HG03354 (cell line): Measurements from ENCODE around the gene SORL1-AS1.

Experiments
- ATAC-seq: cut with Tn5 transposase; IDR thresholded peaks from one replicate; pipeline ENCODE4 v1.9.1; 2021; ENCODE audit warnings: mild to moderate bottlenecking; ENCODE audit not compliant: unreplicated experiment, poor library complexity, severe bottlenecking

Gene SORL1-AS1

DNA sequence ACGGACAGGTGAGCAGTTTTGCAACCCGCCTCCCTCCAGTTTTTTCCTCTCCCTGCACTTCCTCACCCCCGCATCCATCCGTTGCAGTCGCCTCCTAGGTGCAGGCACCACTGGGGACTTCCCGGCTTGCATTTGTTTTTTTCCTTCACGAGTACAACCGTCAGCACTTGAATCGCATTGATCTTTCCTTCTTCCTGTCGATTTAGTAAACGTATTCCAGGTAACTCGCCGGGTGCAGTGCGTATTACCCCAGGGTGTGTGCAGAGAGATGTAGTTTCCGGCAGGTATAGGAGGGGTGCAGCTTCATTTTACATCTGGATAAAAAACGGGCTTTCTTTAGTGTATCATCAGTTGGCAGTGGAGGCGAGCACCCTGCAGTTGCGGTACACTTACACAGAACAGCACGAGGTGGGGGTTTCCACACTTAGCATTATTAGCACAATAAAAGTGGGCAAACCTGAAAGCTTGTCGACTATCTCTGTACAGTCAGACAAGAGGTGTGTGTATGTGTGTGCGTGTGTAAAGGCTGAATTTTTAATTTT is at the start of gene SORL1-AS1:
SORL1-AS1 (minus strand) TSS at position 359 of the 542 bp plus-strand sequence.
- peak; percentile 24 for ATAC-seq

DNA sequence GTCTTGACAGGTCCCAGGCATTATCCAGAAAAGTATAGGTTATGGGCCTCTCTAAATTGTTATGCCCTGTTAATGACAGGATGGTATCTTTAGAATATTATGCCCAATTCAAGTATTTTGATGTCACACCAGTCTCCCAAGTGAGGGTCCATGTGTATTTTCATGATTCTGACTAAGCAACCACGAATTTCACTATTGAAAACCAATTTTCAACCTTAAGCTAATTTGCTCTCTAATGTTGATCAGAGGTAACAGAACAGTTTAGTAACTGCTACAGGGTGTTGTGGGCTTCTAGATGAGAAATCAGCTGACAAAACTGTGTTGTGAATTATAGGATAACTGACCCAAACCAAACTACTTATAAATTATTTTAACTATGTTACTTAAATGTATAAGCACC is 48.0 kb upstream of the SORL1-AS1 start:
- no peak for ATAC-seq

DNA sequence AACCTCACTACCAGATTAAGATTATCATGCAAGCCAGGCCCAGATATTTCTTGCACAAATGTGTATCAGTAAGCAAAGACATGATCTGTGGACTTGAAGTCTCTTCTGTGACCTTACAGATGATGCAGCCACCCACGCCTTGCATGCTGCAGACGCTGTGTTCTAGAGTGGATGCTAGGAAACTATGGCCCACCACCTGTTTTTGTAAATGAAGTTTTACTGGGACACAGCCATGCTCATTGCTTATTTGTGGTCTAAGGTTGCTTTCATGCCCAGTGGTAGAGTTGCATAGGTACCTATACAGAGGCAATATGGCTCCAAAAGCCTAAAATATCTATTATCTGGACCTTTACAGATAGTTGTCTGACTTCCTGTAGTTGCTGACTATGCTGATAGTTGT is 47.5 kb upstream of the SORL1-AS1 start:
- ATAC-seq = no peak

DNA sequence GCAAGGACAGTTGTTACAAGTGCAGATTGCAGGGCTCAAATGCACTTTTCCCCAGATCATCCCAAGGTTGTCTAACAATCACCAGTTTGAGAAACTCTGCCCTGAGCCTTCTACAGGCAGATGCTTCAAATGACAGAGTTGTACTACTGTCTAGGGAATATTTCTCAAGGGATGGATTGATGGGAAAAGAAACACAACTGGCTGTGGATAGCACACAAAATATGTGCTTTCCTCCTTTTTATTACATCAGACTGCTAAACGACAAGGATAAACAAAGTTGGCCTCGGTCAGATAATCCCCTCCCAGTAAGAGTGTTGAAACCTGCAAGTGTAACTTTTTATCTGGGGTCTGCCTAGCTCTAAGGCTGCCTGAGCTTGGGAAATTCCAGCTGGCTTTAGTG is 46.6 kb upstream of the SORL1-AS1 start:
- ATAC-seq = no peak

DNA sequence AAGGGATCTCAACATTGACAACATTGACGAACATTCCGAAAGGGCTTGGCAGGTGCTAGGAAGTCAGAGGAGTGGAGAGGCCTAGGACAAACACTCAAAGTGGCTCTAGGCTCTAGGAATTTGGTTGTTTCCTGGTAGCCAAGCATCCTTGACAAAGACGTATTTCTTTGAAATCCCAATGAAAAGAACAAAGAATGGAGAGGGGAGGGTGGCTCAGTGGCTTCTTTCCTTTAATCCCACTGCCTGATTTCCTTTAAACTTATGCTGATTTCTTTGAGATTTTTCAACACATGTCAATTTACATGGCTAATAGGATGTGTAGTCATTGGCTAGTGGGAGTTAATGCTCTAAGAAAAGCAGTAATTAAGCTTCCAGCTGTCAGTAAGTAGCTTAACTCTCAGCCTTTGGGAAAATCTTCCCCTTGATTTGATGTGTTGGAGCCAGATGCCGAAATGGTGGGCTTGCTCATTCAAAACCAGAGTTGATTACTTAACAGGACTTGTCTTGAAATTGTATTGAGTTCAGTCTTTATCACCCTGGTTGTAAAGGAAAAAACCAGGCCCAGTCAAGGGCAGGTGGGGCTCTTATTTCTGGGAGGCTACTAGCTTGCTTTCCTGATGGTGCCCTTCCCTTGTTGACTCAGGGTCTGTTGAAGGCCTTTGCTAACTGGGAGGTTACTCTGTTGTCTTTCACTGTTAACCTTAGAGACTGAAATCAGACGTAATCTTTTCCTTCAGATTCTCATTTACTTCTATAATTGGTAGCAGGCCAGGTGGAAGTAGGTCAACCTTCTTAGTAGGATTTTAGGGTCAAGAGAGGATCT is 44.6 kb upstream of the SORL1-AS1 start:
- ATAC-seq = no peak

DNA sequence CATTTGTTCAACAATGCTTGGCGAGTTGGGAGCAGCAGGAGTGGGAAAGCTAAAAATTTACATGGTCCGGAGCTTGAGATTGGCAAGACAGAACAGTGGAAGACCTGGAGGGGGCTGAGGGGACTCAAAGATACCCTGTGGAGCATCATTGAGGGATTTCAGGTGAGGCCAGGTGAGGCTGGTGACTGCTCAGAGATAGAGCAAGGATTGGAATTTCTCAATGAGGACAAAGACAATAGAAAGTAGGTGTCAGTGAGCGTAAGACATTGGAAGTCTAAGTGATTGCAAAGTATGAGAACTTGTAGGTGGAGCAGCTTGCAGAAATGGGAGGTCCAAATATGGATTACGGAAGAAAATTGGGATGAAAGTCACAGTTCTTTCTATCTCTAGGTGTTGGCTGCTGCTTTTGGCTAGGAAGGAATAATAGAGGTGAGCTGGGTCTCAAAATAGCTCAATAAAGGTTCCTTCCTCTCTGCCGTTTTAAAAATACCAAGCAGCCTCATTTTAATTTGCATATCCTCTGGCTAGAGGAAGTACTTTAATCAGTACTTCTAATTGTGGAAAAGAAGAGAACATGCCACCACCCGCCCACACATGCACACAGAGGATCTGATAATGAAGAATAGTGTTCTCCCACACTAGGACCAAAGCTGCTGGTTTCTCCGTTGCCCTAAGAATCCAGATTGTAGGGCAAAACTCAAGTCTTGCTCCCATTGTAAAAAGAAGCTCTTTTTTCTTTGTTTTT is 41.8 kb upstream of the SORL1-AS1 start:
- peak; percentile 67 for ATAC-seq

DNA sequence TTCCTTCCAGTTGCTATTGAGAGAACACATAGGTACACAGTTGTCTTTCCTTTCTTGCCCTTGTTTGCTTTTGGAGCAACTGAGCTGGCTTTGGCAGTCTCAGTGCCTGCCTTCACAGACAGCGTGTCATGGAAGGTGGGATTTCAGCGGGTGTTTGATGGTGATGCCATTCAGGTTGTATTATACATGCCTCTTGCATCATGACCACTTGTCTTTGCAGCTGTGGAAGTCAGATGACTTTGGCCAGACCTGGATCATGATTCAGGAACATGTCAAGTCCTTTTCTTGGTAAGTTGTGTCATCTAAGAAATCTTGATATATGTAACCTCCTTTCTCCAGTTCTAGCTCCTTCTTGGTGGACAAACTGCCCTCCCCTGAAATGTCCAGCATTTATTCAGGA is 37.1 kb upstream of the SORL1-AS1 start:
- no peak for ATAC-seq

DNA sequence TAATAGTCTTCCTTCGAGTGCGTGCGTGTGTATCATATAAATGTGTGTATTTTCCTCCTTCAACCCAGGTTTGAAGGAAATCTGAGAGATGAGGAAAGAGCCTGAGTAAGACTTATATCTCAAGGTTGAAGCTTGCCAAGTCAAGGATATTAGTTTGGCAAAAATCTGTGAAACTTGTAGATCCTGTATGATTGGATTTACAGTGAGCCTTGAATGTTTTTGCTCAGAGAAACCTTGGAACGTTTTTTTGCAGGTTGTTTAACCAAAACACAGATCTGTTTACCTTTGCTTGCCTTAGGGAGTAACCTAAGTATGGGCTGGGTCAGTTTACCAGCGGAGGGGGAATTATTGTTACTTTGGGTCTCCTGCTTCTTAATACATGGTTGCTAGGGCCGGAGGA is 35.9 kb upstream of the SORL1-AS1 start:
- ATAC-seq = no peak

DNA sequence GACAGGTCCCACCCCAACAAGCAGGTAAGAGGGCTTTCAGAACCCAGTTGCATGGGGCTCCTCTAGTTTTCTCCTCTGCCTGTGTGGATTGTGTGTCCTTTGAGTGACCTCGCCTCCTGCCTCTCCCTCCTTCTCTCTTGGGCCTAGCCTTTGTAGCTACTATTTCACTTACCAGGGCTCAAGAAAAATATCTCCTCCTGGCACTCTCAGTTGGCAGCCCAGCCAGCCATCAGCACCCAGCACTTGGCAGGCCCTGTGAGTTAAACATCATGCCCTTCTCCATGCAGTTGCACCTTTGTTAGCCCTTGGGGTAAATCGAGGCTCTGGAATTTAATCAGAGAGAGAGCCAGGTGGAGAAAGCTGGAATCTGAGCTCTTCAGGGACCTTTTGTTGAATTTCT is 35.4 kb upstream of the SORL1-AS1 start:
- no peak for ATAC-seq

DNA sequence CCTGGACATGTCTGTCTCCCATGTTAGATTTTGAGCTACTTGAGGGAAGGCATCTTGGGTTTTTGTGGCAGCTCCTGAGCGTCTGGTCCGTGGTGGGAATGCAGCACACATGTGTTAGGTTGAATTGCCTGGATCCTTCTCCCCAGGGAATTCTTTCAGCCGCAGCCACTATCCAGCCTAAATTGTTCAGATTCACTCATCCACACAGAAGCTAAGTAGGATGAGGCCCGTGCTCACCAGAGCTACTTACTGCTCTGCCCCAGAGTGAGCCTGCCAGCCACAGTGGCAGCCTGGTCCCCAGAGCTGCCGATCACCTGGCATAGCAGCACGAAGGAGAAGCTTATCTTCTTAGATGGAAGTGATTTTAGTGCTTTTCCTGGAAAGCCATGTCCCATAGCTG is 34.4 kb upstream of the SORL1-AS1 start:
- no peak for ATAC-seq

DNA sequence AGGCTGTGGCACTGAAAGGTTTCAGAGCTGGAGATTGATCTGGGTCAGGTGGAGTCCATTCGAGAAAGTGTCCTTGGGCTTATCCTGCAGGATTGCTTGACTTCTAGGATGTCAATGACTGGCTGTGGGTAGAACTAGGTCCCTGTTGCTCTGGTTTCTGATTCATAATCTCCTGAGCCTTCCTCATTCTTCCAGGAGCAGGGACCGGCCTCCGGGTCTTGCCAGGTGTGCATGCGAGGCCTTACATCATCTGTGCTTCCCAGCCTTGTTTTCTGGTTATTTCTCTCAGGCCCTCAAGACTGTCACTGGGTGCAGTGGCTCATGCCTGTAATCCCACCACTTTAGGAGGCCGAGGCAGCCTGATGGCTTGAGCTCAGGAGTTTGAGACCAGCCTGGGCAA is 33.3 kb upstream of the SORL1-AS1 start:
- ATAC-seq = no peak

DNA sequence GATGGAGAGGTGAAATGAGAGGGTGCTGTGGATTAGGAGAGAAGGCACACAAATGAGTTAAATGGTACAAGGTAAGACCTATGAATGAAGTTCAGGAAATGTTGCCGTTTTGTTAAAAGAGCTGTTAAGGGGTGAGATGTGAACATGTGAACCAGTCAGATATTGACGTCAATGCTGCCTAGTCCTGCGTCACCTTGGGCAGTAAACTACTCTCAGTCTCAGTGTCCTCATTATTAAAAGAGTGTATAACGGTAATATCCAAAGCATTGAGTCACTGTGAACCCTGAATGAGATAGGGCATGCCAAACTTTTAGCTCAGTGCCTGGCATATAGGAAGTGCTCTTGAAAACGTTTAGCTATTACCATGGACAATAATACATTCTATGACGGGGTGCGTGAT is 32.4 kb upstream of the SORL1-AS1 start:
- no peak for ATAC-seq

DNA sequence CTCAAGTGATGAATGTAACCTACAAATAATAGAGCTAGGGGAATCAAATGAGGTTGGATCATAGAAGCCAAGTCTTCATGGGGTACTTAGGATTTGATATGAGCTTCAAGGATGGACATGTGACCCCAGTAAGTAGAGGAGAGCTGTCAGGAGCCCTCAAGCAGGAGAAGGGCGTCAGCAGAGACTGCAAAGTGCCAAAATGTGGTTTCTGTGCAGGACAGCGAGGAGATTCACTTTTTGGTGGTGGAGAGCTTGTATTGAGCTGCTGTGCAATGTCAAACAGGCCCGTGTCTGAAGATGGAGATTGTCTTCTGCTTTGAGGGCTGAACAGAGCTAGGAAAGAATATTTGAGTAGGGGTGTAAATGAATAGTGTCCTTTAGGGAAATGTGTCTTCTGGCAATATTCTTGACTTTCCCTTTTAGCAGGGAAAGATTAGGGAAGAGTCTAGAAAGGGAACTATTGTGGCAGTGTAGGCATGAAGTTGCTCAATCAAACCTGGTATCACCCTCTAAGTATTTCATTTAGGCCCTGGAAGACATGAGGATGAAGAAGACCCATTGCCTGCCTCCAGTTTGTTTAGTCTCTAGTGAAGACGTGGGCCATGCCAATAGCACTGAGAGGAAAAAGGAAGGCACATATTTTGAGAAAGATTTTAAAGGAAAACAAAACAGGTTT is 31.2 kb upstream of the SORL1-AS1 start:
- ATAC-seq = no peak

DNA sequence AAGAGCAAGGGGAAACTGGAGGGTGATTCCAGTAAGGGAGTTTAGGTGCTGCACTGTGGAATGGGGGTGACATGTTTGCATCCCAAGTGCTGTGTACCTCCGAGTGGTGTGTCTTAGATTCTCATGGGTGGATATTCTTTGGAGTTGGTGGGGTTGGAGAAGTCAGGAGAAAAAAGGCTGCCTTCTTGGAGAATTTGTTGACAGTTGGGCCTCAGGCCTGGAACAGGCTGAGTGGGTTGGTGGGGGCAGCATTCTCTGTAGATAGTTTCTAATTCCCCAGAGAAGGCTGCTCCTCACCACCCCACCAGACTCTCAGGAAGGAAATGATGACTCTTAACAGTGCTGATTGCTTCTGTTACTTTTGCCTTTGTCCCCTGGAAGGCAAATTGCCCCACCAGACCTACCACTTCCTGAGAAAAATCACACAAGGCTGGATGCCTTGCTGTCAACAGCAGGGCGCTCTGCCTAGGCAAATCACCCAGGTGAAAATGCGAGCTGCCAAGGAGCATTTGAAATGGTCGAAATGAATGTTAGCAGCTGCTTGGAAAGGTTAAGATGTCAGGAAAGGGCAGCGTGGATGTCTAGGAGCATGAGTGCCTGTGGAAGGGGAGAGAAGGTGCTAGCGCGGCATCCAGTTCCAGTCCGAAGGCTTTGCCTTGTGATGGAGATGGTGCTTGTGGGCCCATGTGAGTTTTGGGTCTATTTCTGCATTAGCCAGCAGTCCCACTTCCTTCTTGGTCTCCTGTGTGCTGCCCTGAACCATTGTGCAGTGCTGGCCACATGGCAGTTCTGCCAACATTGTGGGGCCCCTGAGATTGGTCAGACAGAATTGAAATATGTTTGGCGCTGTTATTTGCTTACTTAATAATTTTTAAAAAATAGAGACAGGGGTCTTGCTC is 29.7 kb upstream of the SORL1-AS1 start:
- ATAC-seq = peak; percentile 85

DNA sequence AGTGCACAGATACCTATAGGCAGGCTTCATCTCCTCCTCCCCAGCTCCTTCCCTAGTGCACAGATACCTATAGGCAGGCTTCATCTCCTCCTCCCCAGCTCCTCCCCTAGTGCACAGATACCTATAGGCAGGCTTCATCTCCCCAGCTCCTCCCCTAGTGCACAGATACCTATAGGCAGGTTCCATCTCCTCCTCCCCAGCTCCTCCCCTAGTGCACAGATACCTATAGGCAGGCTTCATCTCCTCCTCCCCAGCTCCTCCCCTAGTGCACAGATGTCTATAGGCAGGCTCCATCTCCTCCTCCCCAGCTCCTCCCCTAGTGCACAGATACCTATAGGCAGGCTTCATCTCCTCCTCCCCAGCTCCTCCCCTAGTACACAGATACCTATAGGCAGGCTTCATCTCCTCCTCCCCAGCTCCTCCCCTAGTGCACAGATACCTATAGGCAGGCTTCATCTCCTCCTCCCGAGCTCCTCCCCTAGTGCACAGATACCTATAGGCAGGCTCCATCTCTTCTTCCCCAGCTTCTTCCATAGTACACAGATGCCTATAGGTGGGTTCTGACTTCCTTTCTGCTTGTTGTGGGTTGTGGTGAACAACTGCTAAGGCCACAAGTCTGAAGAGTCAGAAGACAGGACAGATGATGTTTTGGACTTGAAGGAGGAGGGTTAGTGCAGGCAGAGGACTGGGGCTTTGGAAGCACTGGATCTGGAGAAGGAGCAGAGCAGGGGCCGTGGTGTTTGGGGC is 28.9 kb upstream of the SORL1-AS1 start:
- ATAC-seq = peak; percentile 71

DNA sequence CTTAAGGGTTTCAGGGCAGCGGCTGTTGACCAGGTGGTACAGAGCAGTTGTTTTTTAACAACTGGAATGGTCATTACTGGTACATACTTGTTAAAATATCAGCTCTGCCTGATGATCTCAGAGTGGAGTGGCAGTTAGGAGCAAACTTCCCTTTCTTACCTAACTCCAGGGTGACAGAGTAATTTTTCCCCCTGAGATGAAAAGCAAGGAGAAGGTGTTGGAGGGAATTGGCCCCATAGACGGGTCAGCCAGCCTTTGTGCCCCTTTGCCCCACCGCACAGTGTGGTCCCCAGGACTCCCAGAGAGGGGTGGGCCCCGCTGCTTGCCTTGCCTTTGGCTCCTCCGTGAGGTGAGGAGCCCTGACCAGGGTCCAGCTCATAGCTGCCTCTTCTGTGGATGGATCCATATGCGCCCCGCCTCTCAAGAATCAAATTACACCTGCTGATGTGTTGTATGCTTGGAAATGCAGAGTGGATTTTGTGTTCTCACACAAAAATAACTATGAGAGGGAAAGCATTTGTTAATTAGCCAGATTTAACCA is 27.0 kb upstream of the SORL1-AS1 start:
- no peak for ATAC-seq

DNA sequence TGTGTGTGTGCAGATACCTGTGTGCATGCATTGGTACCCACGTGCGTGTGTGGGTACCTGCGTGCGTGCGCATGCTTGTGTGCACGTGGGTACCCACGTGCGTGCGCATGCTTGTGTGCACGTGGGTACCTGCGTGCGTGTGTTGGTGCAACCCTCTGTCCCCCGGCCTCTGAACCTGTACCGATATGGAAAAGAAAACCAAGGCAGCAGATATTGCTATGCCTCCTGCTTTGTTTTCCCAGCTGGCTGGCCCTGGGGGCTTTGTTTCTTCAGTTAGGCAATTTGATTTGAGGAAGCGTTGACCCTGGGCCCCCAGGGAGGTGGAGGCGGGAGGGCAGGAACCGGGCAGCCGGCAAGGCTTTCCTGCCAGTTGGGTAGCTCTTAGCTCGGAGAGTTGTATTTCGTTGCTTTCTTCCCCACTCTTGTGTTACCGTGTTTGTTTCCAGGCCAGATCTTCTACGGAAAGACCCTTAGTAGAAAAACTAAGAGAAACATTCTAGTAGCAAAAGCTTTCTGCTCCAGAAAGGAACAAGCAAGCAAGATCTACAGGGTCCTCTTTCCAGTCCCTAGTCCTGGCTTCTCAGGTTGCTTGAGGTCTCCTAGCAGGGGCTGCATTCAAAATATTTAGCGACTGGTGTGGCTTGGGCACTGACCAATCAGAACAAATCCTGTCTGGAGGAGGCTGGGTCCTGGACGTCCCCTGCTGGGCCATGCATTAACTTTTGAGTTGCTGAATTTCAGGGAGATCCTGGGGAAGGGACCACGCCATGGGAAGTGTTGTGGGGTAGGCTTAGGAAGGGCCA is 26.3 kb upstream of the SORL1-AS1 start:
- no peak for ATAC-seq
